ENCODE measurements around the gene ANK3. TPM values are rescaled to one million over a fixed set of nuclear protein-coding genes. Genes with fewer than 3 reads are reported as not detected.

ANK3 gene
- total and polyA plus RNA-seq, 2 experiments from 2014 or later, result 46.5 to 85.2 TPM

GRCh38 chr10:60192946-60193345 lies 196.7 kb downstream of the ANK3 start:
- DNase-seq (ENCODE audit: low spot score) (no peak), ATAC-seq (no peak)
- no peaks in the 10 kb centered on the region for H3K4me1 ChIP-seq (ENCODE audit: insufficient read depth)
- no peaks in the 10 kb centered on the region for H4K20me1 ChIP-seq (replicated peaks; ENCODE audit: insufficient read depth)
- no peaks in the 10 kb centered on the region for H3K9me2 ChIP-seq (ENCODE audit: insufficient read depth)
- no peaks in the 10 kb centered on the region for H3K27me3 ChIP-seq (ENCODE audit: insufficient read depth)
- H3F3A ChIP-seq (replicated peaks; ENCODE audit: low read depth), result no peaks in the 10 kb centered on the region
- H3K27ac ChIP-seq (ENCODE audit: low read depth), result no peak overlapping the region
- 0 out of 3 replicates have a peak, but pooled peaks cover 3% of the 10 kb centered on the region for H3K9me3 Mint-ChIP-seq
- H3K4me2 ChIP-seq, result no peak overlapping the region
- H3K4me3 ChIP-seq, result no peak overlapping the region
- H2AFZ ChIP-seq, result no peak overlapping the region
- TF ChIP-seq ZNF114 (CRISPR knock-in tag; IDR thresholded peaks at IDR 0.05), result no peak
- TF ChIP-seq, protein P1, sequence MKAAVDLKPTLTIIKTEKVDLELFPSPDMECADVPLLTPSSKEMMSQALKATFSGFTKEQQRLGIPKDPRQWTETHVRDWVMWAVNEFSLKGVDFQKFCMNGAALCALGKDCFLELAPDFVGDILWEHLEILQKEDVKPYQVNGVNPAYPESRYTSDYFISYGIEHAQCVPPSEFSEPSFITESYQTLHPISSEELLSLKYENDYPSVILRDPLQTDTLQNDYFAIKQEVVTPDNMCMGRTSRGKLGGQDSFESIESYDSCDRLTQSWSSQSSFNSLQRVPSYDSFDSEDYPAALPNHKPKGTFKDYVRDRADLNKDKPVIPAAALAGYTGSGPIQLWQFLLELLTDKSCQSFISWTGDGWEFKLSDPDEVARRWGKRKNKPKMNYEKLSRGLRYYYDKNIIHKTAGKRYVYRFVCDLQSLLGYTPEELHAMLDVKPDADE (IDR thresholded peaks at IDR 0.05), result no peak
- TF ChIP-seq CTCF (conservative IDR thresholded peaks at IDR 0.05; ENCODE audit: low read depth in 2 of 2), result no peak
- no peak for TF ChIP-seq EZH2phosphoT487 (IDR thresholded peaks at IDR 0.05; ENCODE audit: unreplicated experiment)
- TF ChIP-seq POLR2AphosphoS5 (IDR thresholded peaks at IDR 0.05; ENCODE audit: low read depth), result no peak
- TF ChIP-seq EZH2 (IDR thresholded peaks at IDR 0.05; ENCODE audit: low read depth, unreplicated experiment), result no peak
- TF ChIP-seq CREB1 (CRISPR knock-in tag; IDR thresholded peaks at IDR 0.05; ENCODE audit: low read depth), result no peak
- TF ChIP-seq JUNB (IDR thresholded peaks at IDR 0.05; ENCODE audit: unreplicated experiment), result no peak
- TF ChIP-seq STAT1 (IDR thresholded peaks at IDR 0.05; ENCODE audit: unreplicated experiment), result no peak
- no peak for TF ChIP-seq REST (IDR thresholded peaks at IDR 0.05; ENCODE audit: unreplicated experiment)
- TF ChIP-seq NANOG (IDR thresholded peaks at IDR 0.05; ENCODE audit: borderline replicate concordance), result no peak
- TF ChIP-seq ZNF331 (CRISPR knock-in tag; IDR thresholded peaks at IDR 0.05; ENCODE audit: low read depth), result no peak
- TF ChIP-seq ZNF462 (CRISPR knock-in tag; IDR thresholded peaks at IDR 0.05), result no peak
- no peak overlapping the region for H3K4me3 Mint-ChIP-seq
- 0 out of 2 replicates have a peak, but pooled peaks cover 5% of the 10 kb centered on the region for H3K36me3 ChIP-seq (ENCODE audit: insufficient read depth)
- peaks cover 7% of the 10 kb centered on the region; the same call in 2 of the 3 replicates for H3K36me3 Mint-ChIP-seq (ENCODE audit: low read depth)
- no peaks in the 10 kb centered on the region for H3K79me2 ChIP-seq (replicated peaks; ENCODE audit: insufficient read depth)
- no peak overlapping the region for H3K27ac Mint-ChIP-seq
- no peaks in the 10 kb centered on the region for H3K27me3 Mint-ChIP-seq (ENCODE audit: insufficient read depth, low read depth, poor library complexity)
- H3K4me1 Mint-ChIP-seq, result peaks cover 3% of the 10 kb centered on the region; the same call in 2 of the 3 replicates

All from GM23338 (cell line).